Calu3 (cell line): Measurements from ENCODE around the gene TMEM168. TPM values are rescaled to one million over a fixed set of nuclear protein-coding genes. Genes with fewer than 3 reads are reported as not detected.
"Not testable (repeated sequence)": the region's sequence is repeated elsewhere in the genome, so short reads cannot be mapped to it uniquely, and the experiment has no call there.

Source experiments
- Bru-seq: library from RNA; stranded (reverse); fragments of 400-500 nt; gene quantifications from one replicate; lab custom pipeline; 2021; lab: Mats Ljungman, UMichigan
- BruChase-seq, 2 experiments: library from RNA; stranded (reverse); fragments of 400-500 nt; gene quantifications; one replicate each; lab custom pipeline; 2021; lab: Mats Ljungman, UMichigan
- BruUV-seq: library from RNA; stranded (reverse); fragments of 400-500 nt; replicated peaks from 2 replicates; lab custom pipeline; 2021; lab: Mats Ljungman, UMichigan
- CTCF ChIA-PET: fragments of 300-600 bp; sonication (Branson Sonifier 250); formaldehyde crosslinking; loops from one replicate; lab custom pipeline; 2022; ENCODE audit warnings: antibody characterized with exemption; lab: Charles Lee
- DNase-seq: peaks from one replicate; pipeline ENCODE4 v3.0.0; 2022
- H3K27ac Mint-ChIP-seq: one replicate; pipeline ENCODE4 v1.8.0; 2022; ENCODE audit warnings: mixed read lengths; ENCODE audit not compliant: unreplicated experiment
- H3K27me3 Mint-ChIP-seq: one replicate; pipeline ENCODE4 v1.8.0; 2022; ENCODE audit warnings: mixed read lengths; ENCODE audit not compliant: unreplicated experiment
- H3K36me3 Mint-ChIP-seq: one replicate; pipeline ENCODE4 v1.8.0; 2022; ENCODE audit warnings: mild to moderate bottlenecking, moderate library complexity, mixed read lengths; ENCODE audit not compliant: insufficient read depth, unreplicated experiment
- H3K4me1 Mint-ChIP-seq: one replicate; pipeline ENCODE4 v1.8.0; 2022; ENCODE audit warnings: mild to moderate bottlenecking, low read depth, mixed read lengths; ENCODE audit not compliant: unreplicated experiment
- H3K4me3 Mint-ChIP-seq: one replicate; pipeline ENCODE4 v1.8.0; 2022; ENCODE audit warnings: mild to moderate bottlenecking, low read depth, moderate library complexity, mixed read lengths; ENCODE audit not compliant: unreplicated experiment
- H3K9me3 Mint-ChIP-seq: one replicate; pipeline ENCODE4 v1.8.0; 2022; ENCODE audit warnings: low read depth, mixed read lengths; ENCODE audit not compliant: unreplicated experiment
- CTCF ChIP-seq: fragments of 200-600 bp; IDR thresholded peaks from one replicate; pipeline ENCODE4 v1.8.0; 2022; ENCODE audit warnings: antibody characterized with exemption; ENCODE audit not compliant: unreplicated experiment
- intact Hi-C: fragments of 100-400 bp; cut with micrococcal nuclease; formaldehyde crosslinking; loops from one replicate; pipeline ENCODE4 v1.10.0; 2022; ENCODE audit not compliant: unreplicated experiment
- long read RNA-seq: library from polyadenylated mRNA; stranded (forward); transcript quantifications from one replicate; pipeline ENCODE4 v2.0.0, GENCODE V29; 2022
- total RNA-seq: library from RNA; stranded (reverse); gene quantifications from 2 replicates; pipeline ENCODE4 v1.2.3, GENCODE V29; 2022

The TMEM168 gene
- total RNA-seq (16.9 and 20.6 TPM in 2 replicates), Bru-seq, nascent RNA (percentile 81 among the genes with signal in this experiment), BruChase-seq, experiment 1, labeled RNA remaining after a 6-hour chase (percentile 86 among the genes with signal in this experiment), BruChase-seq, experiment 2, labeled RNA remaining after a 2-hour chase (percentile 94 among the genes with signal in this experiment)
- long read RNA-seq, full-length matches to known transcripts = 11 of 26 reads
- long read RNA-seq, partial matches to known transcripts = 1 of 26 reads
- long read RNA-seq, other reads (novel, unspliced or antisense) = 14 of 26 reads

GRCh38 chr7:112789817-112790585, at the start of gene TMEM168:
TSS of gene TMEM168 (minus strand) at chr7:112790393. CDS start at chr7:112784825, 5,568 bp downstream.
- Mint-ChIP-seq H3K9me3 (no peaks in the 10 kb centered on the region), H3K4me3 (peak within 1 kb of the TSS; percentile 89), H3K4me1 (peaks cover 38% of the 10 kb centered on the region), H3K27ac (peak within 1 kb of the TSS; percentile 81), H3K27me3 (no peaks in the 10 kb centered on the region), H3K36me3 (peaks cover 30% of the 10 kb centered on the region)
- intact Hi-C loops = loop anchor here (10.0 kb wide), 1 partner anchor 335 kb away; the partner anchor contains the start of gene IFRD1
- TF ChIP-seq CTCF = no peak
- TSS peak; percentile 93 for BruUV-seq
- CTCF ChIA-PET = no interaction called here
- peak; percentile 88 for DNase-seq

- DNase-seq, H3K4me3 Mint-ChIP-seq, H3K36me3 Mint-ChIP-seq, H3K27ac Mint-ChIP-seq, H3K9me3 Mint-ChIP-seq, BruUV-seq, intact Hi-C loops, H3K27me3 Mint-ChIP-seq, H3K4me1 Mint-ChIP-seq, CTCF ChIA-PET: not testable (repeated sequence)
These were observed 45.7 kb upstream of the TMEM168 start for GRCh38 chr7:112835928-112836327.

- no peaks in the 10 kb centered on the region for H3K36me3 Mint-ChIP-seq
- H3K27me3 Mint-ChIP-seq = no peaks in the 10 kb centered on the region
These were observed 42.9 kb upstream of the TMEM168 start for GRCh38 chr7:112833082-112833481.

GRCh38 chr7:112830769-112831168, 40.6 kb upstream of the TMEM168 start:
- no peaks in the 10 kb centered on the region for H3K4me1 Mint-ChIP-seq
- no peaks in the 10 kb centered on the region for H3K36me3 Mint-ChIP-seq
- intact Hi-C loops = no loop called here
- no peaks in the 10 kb centered on the region for H3K27me3 Mint-ChIP-seq
- DNase-seq = no peak
- peaks cover 4% of the 10 kb centered on the region for H3K9me3 Mint-ChIP-seq
- no peak overlapping the region for H3K27ac Mint-ChIP-seq
- no peak for TF ChIP-seq CTCF
- CTCF ChIA-PET = no interaction called here
- no peak overlapping the region for H3K4me3 Mint-ChIP-seq
- BruUV-seq = no TSS peak

More at GRCh38 chr7:112833082-112833481, 42.9 kb upstream of the TMEM168 start:
- no TSS peak for BruUV-seq
- DNase-seq = no peak
- TF ChIP-seq CTCF = no peak
- intact Hi-C loops = no loop called here
- Mint-ChIP-seq H3K4me3 (no peak overlapping the region), H3K4me1 (no peaks in the 10 kb centered on the region), H3K9me3 (peaks cover 2% of the 10 kb centered on the region), H3K27ac (no peak overlapping the region)
- CTCF ChIA-PET = no interaction called here
